Stimulated activated CD8-positive, alpha-beta memory T cell treated with anti-CD3 and anti-CD28 coated beads, Interleukin-15, amount 100 ng/mL, for 4 hours (primary cell): ENCODE results near the gene USP49.
"Not testable (repeated sequence)": the region's sequence is repeated elsewhere in the genome, so short reads cannot be mapped to it uniquely, and the experiment has no call there.

ENCODE experiments used
- DNase-seq, 2 donors: peaks; one replicate each; pipeline ENCODE4 v3.0.0-alpha.2; 2020; ENCODE audit warnings: low read depth in 2 of 2

The USP49 gene

GRCh38 chr6:41895300-41896233 is at the start of gene USP49:
Gene USP49, minus strand, starts transcription at chr6:41895375. Its CDS starts 88,392 bp downstream, at chr6:41806983.
- peak; percentile 81 to 82 for DNase-seq

- DNase-seq: no peak
Observed at GRCh38 chr6:41943456-41943855, 48.3 kb upstream of the USP49 start.

- not testable (repeated sequence) for DNase-seq
Observed at GRCh38 chr6:41942882-41943281, 47.7 kb upstream of the USP49 start.

- no peak for DNase-seq
Observed at GRCh38 chr6:41942067-41942851, 47.1 kb upstream of the USP49 start.

GRCh38 chr6:41941280-41942066 is 46.3 kb upstream of the USP49 start, which contains the start of gene CCND3:
Gene CCND3, minus strand, starts transcription at chr6:41941808. Its CDS starts 159 bp downstream, at chr6:41941649.
- peak; percentile 64 to 76 for DNase-seq

- DNase-seq: no peak
Observed at GRCh38 chr6:41940759-41941279, 45.6 kb upstream of the USP49 start.

GRCh38 chr6:41939848-41940758 is 44.9 kb upstream of the USP49 start:
- no peak for DNase-seq

- no peak for DNase-seq
Observed at GRCh38 chr6:41939176-41939847, 44.1 kb upstream of the USP49 start.

GRCh38 chr6:41938590-41939175 is 43.5 kb upstream of the USP49 start:
- no peak for DNase-seq

- no peak for DNase-seq
Observed at GRCh38 chr6:41937861-41938574, 42.8 kb upstream of the USP49 start.

GRCh38 chr6:41937472-41937860 is 42.3 kb upstream of the USP49 start:
- DNase-seq: no peak

- DNase-seq: peak; percentile 58 to 63
Observed at GRCh38 chr6:41936073-41936837, 41.1 kb upstream of the USP49 start.

- no peak for DNase-seq
Observed at GRCh38 chr6:41935685-41936072, 40.5 kb upstream of the USP49 start.

- DNase-seq: no peak
Observed at GRCh38 chr6:41935193-41935574, 40.0 kb upstream of the USP49 start.

- DNase-seq: no peak
Observed at GRCh38 chr6:41934278-41935192, 39.4 kb upstream of the USP49 start.

- no peak for DNase-seq
Observed at GRCh38 chr6:41932378-41932777, 37.2 kb upstream of the USP49 start.

- DNase-seq: no peak
Observed at GRCh38 chr6:41931792-41932191, 36.6 kb upstream of the USP49 start.
